GM13976 (cell line): ENCODE results near the gene EPB41L3.

Experiments
- DNase-seq: peaks from one replicate; pipeline ENCODE4 v3.0.0; 2012; ENCODE audit warnings: low spot score
- in situ Hi-C: fragments of 300-500 bp; cut with MboI; formaldehyde crosslinking; loops from one replicate; pipeline ENCODE4 v1.12.0; 2022; ENCODE audit warnings: low sequenced_read_pairs, mixed read lengths, inconsistent platforms; ENCODE audit not compliant: unreplicated experiment
- TF ChIP-seq, protein P1 (sequence below): IDR thresholded peaks from 2 replicates; pipeline ENCODE4 v1.5.1; 2012; ENCODE audit warnings: borderline replicate concordance, mild to moderate bottlenecking; ENCODE audit not compliant: insufficient read depth; ENCODE audit errors: extremely low read depth, missing control alignments, control extremely low read depth

The EPB41L3 gene

DNA sequence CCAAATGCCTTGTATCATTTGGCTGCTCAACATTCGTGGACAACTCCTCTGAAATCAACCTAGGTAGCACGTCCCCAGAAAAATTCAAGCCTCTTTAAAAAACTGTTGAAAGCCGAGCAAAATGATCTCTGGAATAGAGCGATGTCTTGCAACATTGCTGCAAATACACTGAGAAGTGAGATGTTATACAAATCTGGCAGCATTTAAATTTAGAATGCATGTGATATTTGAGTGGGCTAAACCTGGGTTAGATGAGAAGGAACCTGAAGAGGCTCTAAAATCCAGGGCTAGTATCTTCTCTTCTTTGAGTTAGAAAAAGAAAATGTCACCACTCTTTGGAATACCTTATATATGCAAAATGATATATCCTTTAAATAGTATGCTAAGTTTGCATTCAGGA lies 166.8 kb downstream of the EPB41L3 start:
- DNase-seq = no peak
- TF ChIP-seq, protein P1, sequence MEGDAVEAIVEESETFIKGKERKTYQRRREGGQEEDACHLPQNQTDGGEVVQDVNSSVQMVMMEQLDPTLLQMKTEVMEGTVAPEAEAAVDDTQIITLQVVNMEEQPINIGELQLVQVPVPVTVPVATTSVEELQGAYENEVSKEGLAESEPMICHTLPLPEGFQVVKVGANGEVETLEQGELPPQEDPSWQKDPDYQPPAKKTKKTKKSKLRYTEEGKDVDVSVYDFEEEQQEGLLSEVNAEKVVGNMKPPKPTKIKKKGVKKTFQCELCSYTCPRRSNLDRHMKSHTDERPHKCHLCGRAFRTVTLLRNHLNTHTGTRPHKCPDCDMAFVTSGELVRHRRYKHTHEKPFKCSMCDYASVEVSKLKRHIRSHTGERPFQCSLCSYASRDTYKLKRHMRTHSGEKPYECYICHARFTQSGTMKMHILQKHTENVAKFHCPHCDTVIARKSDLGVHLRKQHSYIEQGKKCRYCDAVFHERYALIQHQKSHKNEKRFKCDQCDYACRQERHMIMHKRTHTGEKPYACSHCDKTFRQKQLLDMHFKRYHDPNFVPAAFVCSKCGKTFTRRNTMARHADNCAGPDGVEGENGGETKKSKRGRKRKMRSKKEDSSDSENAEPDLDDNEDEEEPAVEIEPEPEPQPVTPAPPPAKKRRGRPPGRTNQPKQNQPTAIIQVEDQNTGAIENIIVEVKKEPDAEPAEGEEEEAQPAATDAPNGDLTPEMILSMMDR = no peak
- in situ Hi-C loops = no loop called here

DNA sequence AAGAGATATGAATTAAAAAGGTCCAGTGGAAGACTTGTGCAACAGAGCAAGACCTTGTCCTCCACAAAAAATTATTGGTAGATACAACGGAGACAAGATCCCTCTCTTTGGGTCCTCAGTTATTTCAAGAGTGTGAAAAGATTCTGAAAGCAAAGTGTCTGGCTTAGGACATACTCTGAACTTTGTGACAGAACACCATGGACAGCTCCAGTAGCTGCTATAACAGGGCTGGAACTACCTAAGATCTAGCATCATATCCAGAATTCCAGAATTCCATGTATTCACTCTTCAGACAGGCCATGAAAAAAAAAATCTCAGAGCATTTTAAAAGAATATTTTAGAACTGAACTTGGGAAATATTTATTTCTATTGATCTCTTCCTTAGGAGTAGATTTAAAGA lies 173.5 kb downstream of the EPB41L3 start:
- TF ChIP-seq, protein P1 = no peak
- in situ Hi-C loops = no loop called here
- no peak for DNase-seq

DNA sequence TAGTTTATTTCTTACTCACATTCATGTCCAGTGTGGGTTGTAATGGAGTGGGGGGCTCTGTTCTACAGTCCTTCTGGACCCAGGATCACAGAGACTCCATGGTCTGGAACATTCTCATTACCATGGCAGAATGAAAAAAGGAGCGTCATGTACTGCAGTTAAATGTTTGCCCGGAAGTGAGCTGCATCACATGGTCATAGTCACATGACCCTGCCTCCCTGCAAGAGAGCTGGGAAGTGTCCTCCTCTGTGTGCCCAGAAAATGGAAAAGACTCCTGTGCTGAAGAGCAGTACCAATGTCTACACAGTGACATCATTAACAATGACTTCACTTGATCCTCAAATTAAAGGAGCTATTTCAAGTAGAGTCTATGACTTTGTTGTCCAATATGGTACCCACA lies 174.3 kb downstream of the EPB41L3 start:
- TF ChIP-seq, protein P1 = no peak
- in situ Hi-C loops = no loop called here
- DNase-seq = no peak

DNA sequence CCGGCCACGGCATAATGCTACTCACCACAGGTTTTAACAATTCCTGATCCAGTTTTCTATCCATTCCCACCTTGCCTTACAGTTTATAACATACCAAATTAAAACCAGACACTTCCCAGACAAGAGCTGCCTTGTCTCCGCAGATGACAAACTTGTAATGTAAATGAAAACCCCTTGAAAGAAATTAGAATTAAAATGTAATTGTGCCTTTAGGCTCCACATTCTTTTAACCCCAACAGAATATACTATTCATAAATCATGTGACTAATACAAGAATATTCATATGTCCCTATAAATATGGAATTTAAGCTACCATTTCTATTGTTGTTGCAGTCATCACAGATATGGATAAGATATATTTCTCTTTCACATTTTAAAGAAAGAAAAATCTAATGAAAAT lies 178.4 kb downstream of the EPB41L3 start:
- TF ChIP-seq, protein P1 = no peak
- DNase-seq = no peak
- in situ Hi-C loops = no loop called here

DNA sequence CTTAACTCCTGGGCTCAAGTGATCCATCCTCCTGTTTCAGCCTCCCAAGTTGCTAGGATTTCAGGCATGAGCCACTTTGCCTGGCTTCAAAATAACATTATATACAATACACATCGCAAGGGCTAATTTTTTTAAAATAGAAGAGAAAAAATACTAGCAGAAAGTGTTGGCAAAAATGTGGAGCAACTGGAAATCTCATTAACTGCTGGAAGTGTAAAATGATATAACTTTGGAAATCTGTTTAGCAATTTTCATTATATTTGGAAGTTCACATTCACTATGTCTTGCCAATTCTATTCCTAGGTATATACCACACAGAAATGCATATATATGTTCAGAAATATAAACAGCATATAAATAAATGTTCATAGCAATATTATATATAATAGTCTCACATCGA lies 193.2 kb downstream of the EPB41L3 start:
- in situ Hi-C loops = no loop called here
- TF ChIP-seq, protein P1 = no peak
- DNase-seq = no peak
